ENCODE measurements around the gene GHRL.

- TF ChIP-seq CTCF (IDR thresholded peaks at IDR 0.05; ENCODE audit: low read depth, low read length) (no peak), POLR2A (IDR thresholded peaks at IDR 0.05; ENCODE audit: extremely low read depth, insufficient read length) (no peak), MYC (IDR thresholded peaks at IDR 0.05; ENCODE audit: low read depth, low read length) (no peak), MAX (IDR thresholded peaks at IDR 0.05; ENCODE audit: low read depth, low read length) (no peak)
These were observed 24.6 kb downstream of the GHRL start for GRCh38 chr3:10268116-10268515.

Measured in NB4 (cell line).